Peyer's patch (tissue), 4 donors: Measurements from ENCODE around the gene PCYT1B. TPM values are rescaled to one million over a fixed set of nuclear protein-coding genes. Genes with fewer than 3 reads are reported as not detected.

Experiments
- DNase-seq, 3 donors: peaks; one replicate each; pipeline ENCODE4 v3.0.0-alpha.2; 2017 to 2019
- H3K27ac ChIP-seq, 4 donors: fragments of 200-600 bp; sonication (generic); one replicate each; pipeline ENCODE4 v1.5.1; 2016 to 2019
- H3K27me3 ChIP-seq, 2 donors: fragments of 200-600 bp; sonication (generic); one replicate each; pipeline ENCODE4 v1.5.1; 2019
- H3K36me3 ChIP-seq, 3 donors: fragments of 200-600 bp; sonication (generic); one replicate each; pipeline ENCODE4 v1.5.1; 2016 to 2019
- H3K4me1 ChIP-seq, 4 donors: fragments of 200-600 bp; sonication (generic); one replicate each; pipeline ENCODE4 v1.5.1; 2016 to 2019
- H3K4me3 ChIP-seq, 4 donors: fragments of 200-600 bp; sonication (generic); 1 replicate in 3 of 4; 2 replicates in 1 of 4; pipeline ENCODE4 v1.5.1; 2016 to 2019; ENCODE audit warnings: mild to moderate bottlenecking in 1 of 4
- H3K9me3 ChIP-seq, 4 donors: fragments of 200-600 bp; sonication (generic); one replicate each; pipeline ENCODE4 v1.5.1; 2016 to 2019; ENCODE audit warnings: mild to moderate bottlenecking in 1 of 4
- CTCF ChIP-seq, 6 experiments: fragments of 450-650 bp in 4 of 6; fragments of 200-600 bp in 2 of 6; sonication (generic) in 1 of 6; IDR thresholded peaks; one replicate each; pipeline ENCODE4 v1.5.1; 2017 to 2019; ENCODE audit warnings: antibody characterized with exemption in 6 of 6, mild to moderate bottlenecking in 3 of 6, moderate library complexity in 1 of 6
- POLR2A ChIP-seq, 2 donors: fragments of 450-650 bp; IDR thresholded peaks; one replicate each; pipeline ENCODE4 v1.5.1; 2017; ENCODE audit warnings: antibody characterized with exemption in 2 of 2, mild to moderate bottlenecking in 2 of 2, moderate library complexity in 2 of 2
- small RNA-seq, 2 donors: library from RNA; depleted of rRNA; stranded (forward); fragments of <200 nt; gene quantifications; one replicate each; pipeline ENCODE3, GENCODE V24; 2016
- total RNA-seq, 4 donors: library from RNA; depleted of rRNA; stranded (reverse); fragments of >200 nt; gene quantifications; one replicate each; pipeline ENCODE4 v1.1.0, GENCODE V29; 2016

The PCYT1B gene
- total RNA-seq, 4 donors from 2014 or later, result not detected

GRCh38 chrX:24525455-24525854 is 121.7 kb downstream of the PCYT1B start:
- H3K9me3 ChIP-seq, result no peaks in the 10 kb centered on the region
- no peak overlapping the region for H3K4me3 ChIP-seq
- H3K27me3 ChIP-seq, result no peaks in the 10 kb centered on the region
- DNase-seq, result no peak
- H3K36me3 ChIP-seq, result peaks cover 0 to 8% (median 0%) of the 10 kb centered on the region in 3 donors
- H3K4me1 ChIP-seq, result no peaks in the 10 kb centered on the region
- no peak overlapping the region for H3K27ac ChIP-seq
- TF ChIP-seq POLR2A (IDR thresholded peaks at IDR 0.05), result no peak

GRCh38 chrX:24520472-24520871 is 126.7 kb downstream of the PCYT1B start:
- DNase-seq, result no peak
- no peaks in the 10 kb centered on the region for H3K27me3 ChIP-seq
- no peak for TF ChIP-seq POLR2A (IDR thresholded peaks at IDR 0.05)
- no peak for TF ChIP-seq CTCF (IDR thresholded peaks at IDR 0.05)
- no peak overlapping the region for H3K4me3 ChIP-seq
- H3K36me3 ChIP-seq, result no peaks in the 10 kb centered on the region
- H3K9me3 ChIP-seq, result no peaks in the 10 kb centered on the region
- H3K27ac ChIP-seq, result no peak overlapping the region
- no peaks in the 10 kb centered on the region for H3K4me1 ChIP-seq

GRCh38 chrX:24515447-24515846 is 131.7 kb downstream of the PCYT1B start:
- TF ChIP-seq CTCF (IDR thresholded peaks at IDR 0.05) (no peak), POLR2A (IDR thresholded peaks at IDR 0.05) (no peak)
- Histone ChIP-seq H3K4me1 (no peaks in the 10 kb centered on the region), H3K36me3 (peaks cover 0 to 5% (median 0%) of the 10 kb centered on the region in 3 donors), H3K4me3 (no peak overlapping the region), H3K27ac (no peak overlapping the region), H3K27me3 (no peaks in the 10 kb centered on the region), H3K9me3 (no peaks in the 10 kb centered on the region)
- no peak for DNase-seq

- Histone ChIP-seq H3K27me3 (no peaks in the 10 kb centered on the region), H3K9me3 (no peaks in the 10 kb centered on the region), H3K4me3 (no peak overlapping the region), H3K36me3 (peaks cover 0 to 5% (median 0%) of the 10 kb centered on the region in 3 donors), H3K4me1 (no peaks in the 10 kb centered on the region), H3K27ac (no peak overlapping the region)
- no peak for DNase-seq
- TF ChIP-seq POLR2A (IDR thresholded peaks at IDR 0.05) (no peak), CTCF (IDR thresholded peaks at IDR 0.05) (no peak)
Observed at GRCh38 chrX:24513416-24513815, 133.7 kb downstream of the PCYT1B start.

- Histone ChIP-seq H3K36me3 (peaks cover 0 to 5% (median 0%) of the 10 kb centered on the region in 3 donors), H3K27me3 (no peaks in the 10 kb centered on the region), H3K4me1 (no peaks in the 10 kb centered on the region), H3K9me3 (no peaks in the 10 kb centered on the region), H3K27ac (no peak overlapping the region), H3K4me3 (no peak overlapping the region)
- TF ChIP-seq POLR2A (IDR thresholded peaks at IDR 0.05) (no peak), CTCF (IDR thresholded peaks at IDR 0.05) (no peak)
- no peak for DNase-seq
Observed at GRCh38 chrX:24508375-24508774, 138.8 kb downstream of the PCYT1B start.

Small RNA genes lying within 50 kb of the gene (small RNA-seq; reads per million reads assigned to genes)
- gene SNRPEP9, result 0 reads per million in 2 donors

Other genes with a start within 250 kb of the PCYT1B start
- gene PDK3, start 182.1 kb downstream of the PCYT1B start, total RNA-seq, result 10 to 100 TPM; 26.4 to 56.0 (median 32.5) TPM
- gene POLA1, start 46.6 kb upstream of the PCYT1B start, total RNA-seq, result 10 to 100 TPM in 2 of 4 donors, 1 to 10 TPM in 2; 5.3 to 51.2 (median 9.5) TPM